ENCODE data around the gene TMEM198. TPM values are rescaled to one million over a fixed set of nuclear protein-coding genes. Genes with fewer than 3 reads are reported as not detected.

The TMEM198 gene
- total and polyA plus RNA-seq, 4 donors = 0.74 to 1.9 (median 1.5) TPM

- Histone ChIP-seq H3K9ac (ENCODE audit: low read depth in 1 of 2, low read length in 2 of 2) (no peak overlapping the region), H3K27me3 (ENCODE audit: control insufficient read depth in 4 of 4, insufficient read depth in 4 of 4, low read length in 3 of 4) (no peaks in the 10 kb centered on the region), H3K9me3 (ENCODE audit: control insufficient read depth in 4 of 4, low read length in 3 of 4) (no peaks in the 10 kb centered on the region), H3K27ac (ENCODE audit: low read depth in 1 of 2, low read length in 2 of 2) (no peak overlapping the region), H3K36me3 (ENCODE audit: control insufficient read depth in 4 of 4, insufficient read depth in 3 of 4, low read depth in 1 of 4, low read length in 3 of 4) (no peaks in the 10 kb centered on the region), H3K4me3 (ENCODE audit: low read depth in 1 of 3, low read length in 3 of 3) (no peak overlapping the region), H3K4me1 (ENCODE audit: control insufficient read depth in 4 of 4, insufficient read depth in 4 of 4, low read length in 3 of 4) (peaks cover 0 to 6% (median 5%) of the 10 kb centered on the region in 4 donors)
- DNase-seq (ENCODE audit: low spot score) = no peak
- 76% methylated on average over 2 of the region's 2 CpGs for WGBS
- TF ChIP-seq ZBTB33 (IDR thresholded peaks at IDR 0.05) (no peak), SP1 (IDR thresholded peaks at IDR 0.05) (no peak), FOXA1 (IDR thresholded peaks at IDR 0.05) (no peak), RXRA (IDR thresholded peaks at IDR 0.05) (no peak), YY1 (IDR thresholded peaks at IDR 0.05) (no peak)
These were observed 49.3 kb downstream of the TMEM198 start for GRCh38 chr2:219593154-219593553.

- Histone ChIP-seq H3K27me3 (ENCODE audit: control insufficient read depth in 4 of 4, insufficient read depth in 4 of 4, low read length in 3 of 4) (no peaks in the 10 kb centered on the region), H3K4me3 (ENCODE audit: low read depth in 1 of 3, low read length in 3 of 3) (no peak overlapping the region), H3K9ac (ENCODE audit: low read depth in 1 of 2, low read length in 2 of 2) (no peak overlapping the region), H3K9me3 (ENCODE audit: control insufficient read depth in 4 of 4, low read length in 3 of 4) (no peaks in the 10 kb centered on the region), H3K4me1 (ENCODE audit: control insufficient read depth in 4 of 4, insufficient read depth in 4 of 4, low read length in 3 of 4) (peaks cover 0 to 9% (median 7%) of the 10 kb centered on the region in 4 donors), H3K27ac (ENCODE audit: low read depth in 1 of 2, low read length in 2 of 2) (no peak overlapping the region), H3K36me3 (ENCODE audit: control insufficient read depth in 4 of 4, insufficient read depth in 3 of 4, low read depth in 1 of 4, low read length in 3 of 4) (no peaks in the 10 kb centered on the region)
- no peak for TF ChIP-seq HNF4G (IDR thresholded peaks at IDR 0.05)
- 76% methylated on average over 3 of the region's 3 CpGs for WGBS
- DNase-seq (ENCODE audit: low spot score) = no peak
These were observed 51.4 kb downstream of the TMEM198 start for GRCh38 chr2:219595256-219595655.

DNA sequence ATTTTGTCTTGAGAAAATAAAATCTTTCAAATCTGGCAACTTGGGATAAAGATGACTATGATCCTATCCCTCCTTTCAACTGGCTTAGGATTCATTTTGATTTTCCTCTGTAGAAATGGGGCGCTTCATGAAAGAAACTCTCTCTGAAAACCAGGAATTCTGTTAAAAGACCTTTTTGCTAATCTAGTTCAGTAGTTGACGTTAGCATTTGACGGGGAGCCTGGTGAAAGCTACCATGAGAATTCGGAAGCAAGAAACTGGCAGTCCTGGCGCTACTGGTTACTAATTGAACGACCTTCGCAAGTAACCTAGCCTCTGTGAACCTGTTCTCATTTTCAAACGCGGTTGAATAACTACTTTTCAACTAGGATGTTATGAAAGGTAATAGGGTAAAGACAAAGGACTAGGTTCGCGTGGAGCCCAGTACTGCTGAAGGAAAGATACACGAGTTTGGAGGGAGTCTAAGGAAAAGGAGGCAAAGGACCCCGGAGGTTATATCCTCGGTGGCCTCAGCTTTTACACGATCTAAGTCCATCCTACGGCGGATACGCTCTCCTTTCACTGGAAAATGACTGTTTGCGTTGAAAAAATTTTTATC is 53.2 kb downstream of the TMEM198 start:
- TF ChIP-seq RAD21 (IDR thresholded peaks at IDR 0.05) (peak in 1 of 2 donors; percentile 0), HNF4A (conservative IDR thresholded peaks at IDR 0.05) (no peak), EGR1 (IDR thresholded peaks at IDR 0.05; ENCODE audit: low read depth in 2 of 2) (no peak)
- TF ChIP-seq, protein P1, sequence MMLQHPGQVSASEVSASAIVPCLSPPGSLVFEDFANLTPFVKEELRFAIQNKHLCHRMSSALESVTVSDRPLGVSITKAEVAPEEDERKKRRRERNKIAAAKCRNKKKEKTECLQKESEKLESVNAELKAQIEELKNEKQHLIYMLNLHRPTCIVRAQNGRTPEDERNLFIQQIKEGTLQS (IDR thresholded peaks at IDR 0.05) = peak; percentile 18
- H3K27ac ChIP-seq (ENCODE audit: low read depth in 1 of 2, low read length in 2 of 2) = peak overlapping the region; percentile 75 to 88
- no peaks in the 10 kb centered on the region for H3K27me3 ChIP-seq (ENCODE audit: control insufficient read depth in 4 of 4, insufficient read depth in 4 of 4, low read length in 3 of 4)
- no peaks in the 10 kb centered on the region for H3K9me3 ChIP-seq (ENCODE audit: control insufficient read depth in 4 of 4, low read length in 3 of 4)
- H3K4me1 ChIP-seq (ENCODE audit: control insufficient read depth in 4 of 4, insufficient read depth in 4 of 4, low read length in 3 of 4) = peaks cover 0 to 9% (median 7%) of the 10 kb centered on the region in 4 donors
- peaks cover 0 to 6% (median 2%) of the 10 kb centered on the region in 4 donors for H3K36me3 ChIP-seq (ENCODE audit: control insufficient read depth in 4 of 4, insufficient read depth in 3 of 4, low read depth in 1 of 4, low read length in 3 of 4)
- H3K4me3 ChIP-seq (ENCODE audit: low read depth in 1 of 3, low read length in 3 of 3) = peak overlapping the region; percentile 66 to 94 (median 92)
- peak overlapping the region; percentile 86 to 92 for H3K9ac ChIP-seq (ENCODE audit: low read depth in 1 of 2, low read length in 2 of 2)
- WGBS = 8% methylated on average over 19 of the region's 19 CpGs
- DNase-seq (ENCODE audit: low spot score) = no peak

GRCh38 chr2:219597552-219598307 is 53.9 kb downstream of the TMEM198 start, which contains the start of gene STK11IP:
Gene STK11IP (plus strand): TSS chr2:219597857. CDS start chr2:219598120, 263 bp downstream.
- H3K36me3 ChIP-seq (ENCODE audit: control insufficient read depth in 4 of 4, insufficient read depth in 3 of 4, low read depth in 1 of 4, low read length in 3 of 4) = peaks cover 0 to 12% (median 4%) of the 10 kb centered on the region in 4 donors
- under 1% methylated on average over 57 of the region's 57 CpGs for WGBS
- TF ChIP-seq EGR1 (IDR thresholded peaks at IDR 0.05; ENCODE audit: low read depth in 2 of 2) (peak; percentile 70 to 90), SP1 (IDR thresholded peaks at IDR 0.05) (peak; percentile 71), TAF1 (conservative IDR thresholded peaks at IDR 0.05) (peak; percentile 76), NR2F2 (IDR thresholded peaks at IDR 0.05) (peak; percentile 69), GABPA (IDR thresholded peaks at IDR 0.05 in 1 of 2, conservative IDR thresholded peaks at IDR 0.05 in 1 of 2) (peak; percentile 89 to 96), RAD21 (IDR thresholded peaks at IDR 0.05) (peak in 1 of 2 donors; percentile 23), FOXA1 (IDR thresholded peaks at IDR 0.05) (no peak), YY1 (IDR thresholded peaks at IDR 0.05) (peak; percentile 96), REST (IDR thresholded peaks at IDR 0.05) (peak; percentile 63)
- TF ChIP-seq, protein P2, sequence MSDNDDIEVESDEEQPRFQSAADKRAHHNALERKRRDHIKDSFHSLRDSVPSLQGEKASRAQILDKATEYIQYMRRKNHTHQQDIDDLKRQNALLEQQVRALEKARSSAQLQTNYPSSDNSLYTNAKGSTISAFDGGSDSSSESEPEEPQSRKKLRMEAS (IDR thresholded peaks at IDR 0.05) = peak; percentile 69

More at GRCh38 chr2:219597552-219598307, 53.9 kb downstream of the TMEM198 start, which contains the start of gene STK11IP:
- Histone ChIP-seq H3K9ac (ENCODE audit: low read depth in 1 of 2, low read length in 2 of 2) (peak within 1 kb of the TSS; percentile 86 to 92), H3K4me3 (ENCODE audit: low read depth in 1 of 3, low read length in 3 of 3) (peak within 1 kb of the TSS; percentile 66 to 94 (median 92)), H3K9me3 (ENCODE audit: control insufficient read depth in 4 of 4, low read length in 3 of 4) (no peaks in the 10 kb centered on the region), H3K4me1 (ENCODE audit: control insufficient read depth in 4 of 4, insufficient read depth in 4 of 4, low read length in 3 of 4) (peaks cover 0 to 9% (median 7%) of the 10 kb centered on the region in 4 donors), H3K27me3 (ENCODE audit: control insufficient read depth in 4 of 4, insufficient read depth in 4 of 4, low read length in 3 of 4) (no peaks in the 10 kb centered on the region), H3K27ac (ENCODE audit: low read depth in 1 of 2, low read length in 2 of 2) (peak within 1 kb of the TSS; percentile 75 to 88)
- peak; percentile 96 for DNase-seq (ENCODE audit: low spot score)
